Panc1 (cell line): ENCODE measurements around the gene GPHA2. TPM values are rescaled to one million over a fixed set of nuclear protein-coding genes. Genes with fewer than 3 reads are reported as not detected.

Experiments used
- ATAC-seq: fragments of 200-7000 bp; cut with Tn5 transposase; 2 replicates; pipeline ENCODE4 v1.9.1; 2020; ENCODE audit warnings: mild to moderate bottlenecking, moderate library complexity
- BruUV-seq: library from RNA; stranded (reverse); fragments of 400-500 nt; replicated peaks from 2 replicates; lab custom pipeline; 2021; lab: Mats Ljungman, UMichigan
- CTCF ChIA-PET: fragments of 300-600 bp; sonication (Branson Sonifier 250); formaldehyde crosslinking; loops from one replicate; lab custom pipeline; 2022; ENCODE audit warnings: antibody characterized with exemption; lab: Charles Lee
- POLR2A ChIA-PET: fragments of 300-600 bp; sonication (Branson Sonifier 250); formaldehyde crosslinking; loops from one replicate; lab custom pipeline; 2022; ENCODE audit warnings: antibody characterized with exemption; lab: Charles Lee
- DNase-seq: peaks from one replicate; pipeline ENCODE4 v3.0.0-alpha.2; 2010; ENCODE audit warnings: low read depth, low spot score
- H3K27ac ChIP-seq: 2 replicates; pipeline ENCODE4 v1.5.1; 2011; ENCODE audit warnings: mild to moderate bottlenecking, low read length, inconsistent platforms
- H3K27me3 ChIP-seq: fragments of 200-500 bp; sonication (Bioruptor generic); 2 replicates; pipeline ENCODE4 v1.6.0; 2014; ENCODE audit warnings: low read length, inconsistent platforms; ENCODE audit not compliant: control insufficient read depth, insufficient read depth
- H3K36me3 ChIP-seq: fragments of 200-500 bp; sonication (Bioruptor generic); 2 replicates; pipeline ENCODE4 v1.5.1; 2014; ENCODE audit warnings: inconsistent platforms, mild to moderate bottlenecking, low read length, moderate library complexity; ENCODE audit not compliant: control insufficient read depth, insufficient read depth
- H3K4me1 ChIP-seq: 2 replicates; pipeline ENCODE4 v1.5.1; 2011; ENCODE audit warnings: inconsistent platforms, mild to moderate bottlenecking, low read length, moderate library complexity; ENCODE audit not compliant: control insufficient read depth, insufficient read depth
- H3K4me3 ChIP-seq, 2 experiments: 2 replicates each; pipeline ENCODE4 v1.5.1; 2011 to 2012; ENCODE audit warnings: low read depth in 2 of 2, low read length in 2 of 2, mild to moderate bottlenecking in 2 of 2, inconsistent platforms in 1 of 2, moderate library complexity in 1 of 2
- H3K9me3 ChIP-seq: fragments of 200-500 bp; sonication (Bioruptor generic); 2 replicates; pipeline ENCODE4 v1.5.1; 2014; ENCODE audit warnings: low read depth, mild to moderate bottlenecking, inconsistent platforms, low read length, moderate library complexity; ENCODE audit not compliant: control insufficient read depth, insufficient read depth
- CTCF ChIP-seq: fragments of 450-650 bp; IDR thresholded peaks from 2 replicates; pipeline ENCODE4 v1.5.1; 2017; ENCODE audit warnings: mild to moderate bottlenecking
- POLR2AphosphoS5 ChIP-seq: IDR thresholded peaks from 2 replicates; pipeline ENCODE4 v1.6.1; 2012; ENCODE audit warnings: mild to moderate bottlenecking, low read depth, low read length, moderate library complexity
- REST ChIP-seq, 2 experiments: IDR thresholded peaks; 2 replicates each; pipeline ENCODE4 v1.6.1; 2011 to 2012; ENCODE audit warnings: low read depth in 2 of 2, control low read depth in 1 of 2, low read length in 1 of 2, mild to moderate bottlenecking in 1 of 2, moderate library complexity in 1 of 2; ENCODE audit not compliant: insufficient read depth in 1 of 2
- SIN3A ChIP-seq: IDR thresholded peaks from 2 replicates; pipeline ENCODE4 v1.6.1; 2012; ENCODE audit warnings: low read depth, mild to moderate bottlenecking, low read length, moderate library complexity, borderline replicate concordance; ENCODE audit not compliant: insufficient read depth
- TCF7L2 ChIP-seq: IDR thresholded peaks from 2 replicates; pipeline ENCODE4 v1.6.1; 2011; ENCODE audit warnings: mild to moderate bottlenecking, low read depth, low read length, inconsistent platforms
- in situ Hi-C: cut with HindIII; loops from 2 replicates; pipeline ENCODE4 v1.10.0; 2016; ENCODE audit warnings: low sequenced_read_pairs, low pct_unique_long_range_greater_than_20kb
- intact Hi-C: fragments of 100-400 bp; cut with micrococcal nuclease; formaldehyde crosslinking; loops from one replicate; pipeline ENCODE4 v1.10.0; 2022; ENCODE audit not compliant: unreplicated experiment
- total RNA-seq: library from RNA; stranded (reverse); gene quantifications from one replicate; pipeline ENCODE4 v1.2.1, GENCODE V29; 2021; ENCODE audit not compliant: unreplicated experiment

The GPHA2 gene
- total RNA-seq, 1 experiment from 2014 or later = not detected

DNA sequence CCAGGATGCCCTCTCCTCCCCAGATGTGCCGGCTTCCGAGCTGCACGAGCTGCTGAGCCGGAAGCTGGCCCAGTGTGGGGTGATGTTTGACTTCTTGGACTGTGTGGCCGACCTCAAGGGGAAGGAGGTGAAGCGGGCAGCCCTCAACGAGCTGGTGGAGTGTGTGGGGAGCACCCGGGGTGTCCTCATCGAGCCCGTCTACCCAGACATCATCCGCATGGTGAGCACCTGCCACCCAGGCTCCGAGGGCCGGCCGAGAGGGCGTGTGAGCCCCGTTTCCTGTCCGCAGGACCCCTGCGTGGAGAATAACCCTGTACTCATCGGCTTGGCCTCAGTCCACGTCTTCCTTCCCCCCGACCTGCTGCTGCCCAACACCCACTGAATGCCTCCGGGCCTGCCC lies 9.0 kb downstream of the GPHA2 start:
- no peaks in the 10 kb centered on the region; the same call in 1 of the 2 replicates for H3K36me3 ChIP-seq
- no peak for TF ChIP-seq CTCF
- no peak for TF ChIP-seq TCF7L2
- no peak for TF ChIP-seq REST (IDR thresholded peaks at IDR 0.05; ENCODE audit: insufficient read depth in 1 of 2, low read depth in 2 of 2, low read length in 1 of 2)
- no peak for TF ChIP-seq SIN3A
- no peak for TF ChIP-seq POLR2AphosphoS5
- ATAC-seq = no peak
- intact Hi-C loops (no loop called here), in situ Hi-C loops (no loop called here)
- DNase-seq = no peak
- ChIA-PET CTCF (no interaction called here), POLR2A (interaction anchor here (0.5 kb wide), 1 partner anchor 58 kb away, joined by 7 read pairs; no protein-coding TSS in a partner anchor)
- BruUV-seq = no TSS peak
- H3K27ac ChIP-seq = no peak overlapping the region
- no peaks in the 10 kb centered on the region for H3K27me3 ChIP-seq
- H3K4me1 ChIP-seq = peaks cover 8% of the 10 kb centered on the region; the same call in 1 of the 2 replicates
- no peak overlapping the region for H3K4me3 ChIP-seq
- no peaks in the 10 kb centered on the region for H3K9me3 ChIP-seq

GRCh38 chr11:64925536-64926436 lies 9.9 kb downstream of the GPHA2 start:
- intact Hi-C loops = no loop called here
- peaks cover 8% of the 10 kb centered on the region; the same call in 1 of the 2 replicates for H3K4me1 ChIP-seq
- in situ Hi-C loops = no loop called here
- ATAC-seq (no peak), DNase-seq (no peak)
- no TSS peak for BruUV-seq
- no peak overlapping the region for H3K27ac ChIP-seq
- no peaks in the 10 kb centered on the region for H3K27me3 ChIP-seq
- POLR2A ChIA-PET = no interaction called here
- no peaks in the 10 kb centered on the region; the same call in 1 of the 2 replicates for H3K36me3 ChIP-seq
- H3K4me3 ChIP-seq = peak overlapping the region; percentile 73 to 90
- CTCF ChIA-PET = interaction anchor here (0.7 kb wide), 1 partner anchor 71 kb away, joined by 7 read pairs; the partner anchor contains the start of gene BATF2
- TF ChIP-seq POLR2AphosphoS5 (no peak), SIN3A (no peak), CTCF (no peak), REST (IDR thresholded peaks at IDR 0.05; ENCODE audit: insufficient read depth in 1 of 2, low read depth in 2 of 2, low read length in 1 of 2) (no peak), TCF7L2 (no peak)
- H3K9me3 ChIP-seq = no peaks in the 10 kb centered on the region
